H9 (cell line): ENCODE results near the gene TBC1D23. TPM values are rescaled to one million over a fixed set of nuclear protein-coding genes. Genes with fewer than 3 reads are reported as not detected.

Experiments
- DNase-seq: peaks from one replicate; pipeline ENCODE4 v3.0.0-alpha.2; 2017
- H2AFZ ChIP-seq: one replicate; pipeline ENCODE4 v1.6.1; 2013; ENCODE audit warnings: mild to moderate bottlenecking, low read length, control low read depth, moderate library complexity
- H2AK5ac ChIP-seq: 2 replicates; pipeline ENCODE4 v1.6.1; 2013; ENCODE audit warnings: low read length, control low read depth, mixed read lengths; ENCODE audit not compliant: insufficient read length
- H2BK120ac ChIP-seq: one replicate; pipeline ENCODE4 v1.6.1; 2013; ENCODE audit warnings: low read depth, mild to moderate bottlenecking, low read length, control low read depth, inconsistent platforms; ENCODE audit not compliant: poor library complexity, severe bottlenecking
- H2BK12ac ChIP-seq: 2 replicates; pipeline ENCODE4 v1.6.1; 2013; ENCODE audit warnings: low read length, control low read depth, mixed read lengths, low read depth; ENCODE audit not compliant: insufficient read length
- H2BK15ac ChIP-seq: 2 replicates; pipeline ENCODE4 v1.6.1; 2013; ENCODE audit warnings: low read depth, low read length, control low read depth
- H2BK20ac ChIP-seq: one replicate; pipeline ENCODE4 v1.6.1; 2013; ENCODE audit warnings: low read depth, mild to moderate bottlenecking, low read length, control low read depth, inconsistent platforms; ENCODE audit not compliant: poor library complexity, severe bottlenecking
- H2BK5ac ChIP-seq: 2 replicates; pipeline ENCODE4 v1.6.1; 2013; ENCODE audit warnings: low read length, control low read depth, mixed read lengths; ENCODE audit not compliant: insufficient read length
- H3K14ac ChIP-seq: 2 replicates; pipeline ENCODE4 v1.6.1; 2013; ENCODE audit warnings: low read length, control low read depth; ENCODE audit not compliant: insufficient read depth
- H3K18ac ChIP-seq: 2 replicates; pipeline ENCODE4 v1.6.1; 2013; ENCODE audit warnings: low read depth, mild to moderate bottlenecking, mixed read lengths, low read length, control low read depth; ENCODE audit not compliant: insufficient read length
- H3K23ac ChIP-seq: 2 replicates; pipeline ENCODE4 v1.6.1; 2013; ENCODE audit warnings: low read length, control low read depth, mixed read lengths, low read depth; ENCODE audit not compliant: insufficient read length
- H3K23me2 ChIP-seq: 2 replicates; pipeline ENCODE4 v1.6.1; 2013; ENCODE audit warnings: low read depth, mild to moderate bottlenecking, mixed read lengths, low read length, control low read depth; ENCODE audit not compliant: insufficient read length, poor library complexity, severe bottlenecking
- H3K27ac ChIP-seq: 2 replicates; pipeline ENCODE4 v1.5.1; 2013; ENCODE audit warnings: low read length, control low read depth, mixed read lengths, low read depth; ENCODE audit not compliant: insufficient read length
- H3K27me3 ChIP-seq: 2 replicates; pipeline ENCODE4 v1.6.1; 2013; ENCODE audit warnings: low read length, control low read depth, inconsistent platforms; ENCODE audit not compliant: insufficient read depth
- H3K4ac ChIP-seq: 2 replicates; pipeline ENCODE4 v1.6.1; 2013; ENCODE audit warnings: low read depth, mild to moderate bottlenecking, control low read depth, inconsistent platforms, low read length, moderate library complexity
- H3K4me1 ChIP-seq: 2 replicates; pipeline ENCODE4 v1.6.1; 2013; ENCODE audit warnings: low read length, control low read depth, inconsistent platforms; ENCODE audit not compliant: insufficient read depth
- H3K4me2 ChIP-seq: 2 replicates; pipeline ENCODE4 v1.6.1; 2013; ENCODE audit warnings: low read length, control low read depth, mixed read lengths; ENCODE audit not compliant: insufficient read length, insufficient read depth
- H3K56ac ChIP-seq: 2 replicates; pipeline ENCODE4 v1.6.1; 2013; ENCODE audit warnings: low read depth, mild to moderate bottlenecking, mixed read lengths, low read length, control low read depth; ENCODE audit not compliant: insufficient read length
- H3K79me1 ChIP-seq: 2 replicates; pipeline ENCODE4 v1.6.1; 2013; ENCODE audit warnings: low read depth, mild to moderate bottlenecking, moderate library complexity, low read length, control low read depth, inconsistent platforms; ENCODE audit not compliant: insufficient read depth, poor library complexity, severe bottlenecking
- H3K79me2 ChIP-seq: 2 replicates; pipeline ENCODE4 v1.6.1; 2013; ENCODE audit warnings: low read length, control low read depth, inconsistent platforms; ENCODE audit not compliant: insufficient read depth
- H3K9ac ChIP-seq: 2 replicates; pipeline ENCODE4 v1.6.1; 2013; ENCODE audit warnings: low read length, control low read depth, mixed read lengths; ENCODE audit not compliant: insufficient read length; ENCODE audit errors: extremely low read depth
- H3K9me3 ChIP-seq: one replicate; pipeline ENCODE4 v1.6.1; 2013; ENCODE audit warnings: low read depth, low read length, inconsistent platforms; ENCODE audit not compliant: control insufficient read depth
- H3T11ph ChIP-seq: one replicate; pipeline ENCODE4 v1.6.1; 2013; ENCODE audit warnings: mild to moderate bottlenecking, low read length, control low read depth, inconsistent platforms
- H4K20me1 ChIP-seq: one replicate; pipeline ENCODE4 v1.6.1; 2013; ENCODE audit not compliant: control insufficient read depth, insufficient read length, insufficient read depth
- H4K5ac ChIP-seq: 2 replicates; pipeline ENCODE4 v1.6.1; 2013; ENCODE audit warnings: low read depth, mild to moderate bottlenecking, mixed read lengths, low read length, control low read depth; ENCODE audit not compliant: insufficient read length
- H4K8ac ChIP-seq: replicated peaks from 2 replicates; pipeline ENCODE4 v1.6.1; 2013; ENCODE audit warnings: low read length, control low read depth, mixed read lengths, low read depth; ENCODE audit not compliant: insufficient read length
- H4K91ac ChIP-seq: 2 replicates; pipeline ENCODE4 v1.6.1; 2013; ENCODE audit warnings: low read depth, mild to moderate bottlenecking, moderate library complexity, mixed read lengths, low read length, control low read depth; ENCODE audit not compliant: insufficient read length
- H3K27ac Mint-ChIP-seq, 3 experiments: 2 replicates in 2 of 3; 3 replicates in 1 of 3; pipeline ENCODE4 v1.8.0; 2020 to 2021; ENCODE audit warnings: mixed read lengths in 3 of 3, mild to moderate bottlenecking in 1 of 3, moderate library complexity in 1 of 3
- H3K27me3 Mint-ChIP-seq: 2 replicates; pipeline ENCODE4 v1.8.0; 2021; ENCODE audit warnings: low read depth, mild to moderate bottlenecking, moderate library complexity, mixed read lengths
- H3K36me3 Mint-ChIP-seq, 3 experiments: 2 replicates in 2 of 3; 3 replicates in 1 of 3; pipeline ENCODE4 v1.8.0; 2020 to 2021; ENCODE audit warnings: low read depth in 3 of 3, mixed read lengths in 3 of 3; ENCODE audit not compliant: insufficient read depth in 1 of 3
- H3K4me1 Mint-ChIP-seq, 2 experiments: 2 replicates each; pipeline ENCODE4 v1.8.0; 2020; ENCODE audit warnings: mixed read lengths in 2 of 2
- H3K4me3 Mint-ChIP-seq, 2 experiments: 2 replicates in 1 of 2; 3 replicates in 1 of 2; pipeline ENCODE4 v1.8.0; 2020 to 2021; ENCODE audit warnings: mild to moderate bottlenecking in 2 of 2, mixed read lengths in 2 of 2, moderate library complexity in 1 of 2
- H3K9me3 Mint-ChIP-seq, 2 experiments: 2 replicates in 1 of 2; 3 replicates in 1 of 2; pipeline ENCODE4 v1.8.0; 2020; ENCODE audit warnings: mild to moderate bottlenecking in 2 of 2, mixed read lengths in 2 of 2, moderate library complexity in 1 of 2
- WGBS: extraction: QIAGEN DNeasy Blood & Tissue Kit; methylation state at CpG from one replicate; pipeline ENCODE4 v1.1.7; 2013; ENCODE audit warnings: missing lambda C conversion rate, low lambda C conversion rate, mixed read lengths; ENCODE audit not compliant: insufficient read length; ENCODE audit errors: extremely low coverage; 5-methylcytosine and 5-hydroxymethylcytosine counted together
- total RNA-seq: library from RNA; stranded (reverse); gene quantifications from 2 replicates; pipeline ENCODE4 v1.2.1, GENCODE V29; 2021
- TF ChIP-seq, protein P1 (sequence below): fragments of 200-600 bp; sonication (generic); conservative IDR thresholded peaks from 3 replicates; pipeline ENCODE4 v1.8.0; 2021; ENCODE audit warnings: antibody characterized with exemption, mild to moderate bottlenecking

The TBC1D23 gene
- total RNA-seq, 1 experiment from 2014 or later = 37.1 TPM

DNA sequence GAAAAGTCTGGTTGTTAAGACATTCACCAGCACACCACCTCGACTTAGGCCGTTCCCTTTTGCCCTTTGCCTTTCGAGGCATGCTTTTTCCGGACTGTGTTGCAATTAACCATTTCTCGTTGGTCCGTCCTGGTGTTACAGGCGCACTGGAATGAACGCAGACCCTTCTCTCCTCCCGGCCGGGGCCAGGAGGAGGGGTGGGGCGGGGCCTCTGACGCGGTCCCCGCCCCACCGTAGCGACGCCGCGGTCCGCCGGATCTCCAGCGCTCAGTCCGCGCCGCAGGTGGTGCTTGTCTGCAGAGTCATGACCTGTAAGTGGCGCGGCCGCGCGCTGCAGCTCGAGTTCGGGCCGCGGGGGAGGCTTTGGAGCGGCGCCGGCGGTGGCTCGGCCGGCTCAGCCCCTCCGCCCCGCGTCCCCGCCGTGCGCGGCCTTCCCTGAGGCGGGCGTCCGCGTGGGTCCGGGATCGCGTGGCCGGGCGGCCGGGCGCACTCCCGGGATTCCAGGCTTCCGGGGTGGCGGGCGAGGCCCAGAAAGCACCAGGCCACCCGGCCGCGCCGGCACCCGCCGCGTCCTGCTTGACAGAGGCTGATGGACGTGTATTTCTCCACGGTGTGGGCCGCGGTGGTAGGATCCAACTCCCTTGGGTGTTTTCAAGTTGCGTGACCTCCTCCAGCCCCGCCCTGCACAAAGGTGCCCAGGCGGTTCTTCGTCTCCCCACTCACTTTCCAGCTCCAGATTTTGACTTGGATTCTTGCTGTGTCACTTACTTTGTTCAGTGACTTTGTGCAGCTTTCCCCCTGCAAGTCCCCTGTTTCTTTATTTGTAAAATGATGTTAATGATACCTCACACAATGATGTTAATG lies 73.9 kb downstream of the TBC1D23 start, which contains the start of gene NIT2:
Gene NIT2 (plus strand): TSS at position 270 of the 864 bp plus-strand sequence. CDS start 35 bp downstream, at position 305.
- peak within 1 kb of the TSS; percentile 7 for H2BK120ac ChIP-seq
- Mint-ChIP-seq H3K36me3 (no peaks in the 10 kb centered on the region; a peak in 1 of 7 replicates), H3K27ac (peak within 1 kb of the TSS; percentile 2 to 95 (median 77); a peak in 5 of 7 replicates), H3K4me1 (peaks cover 16 to 17% of the 10 kb centered on the region in 2 experiments), H3K4me3 (peak within 1 kb of the TSS; percentile 83 to 88), H3K27me3 (peaks cover 11% of the 10 kb centered on the region), H3K9me3 (no peaks in the 10 kb centered on the region)
- H4K91ac ChIP-seq = no peak within 1 kb of the TSS
- H4K8ac ChIP-seq = no peak within 1 kb of the TSS
- H3K56ac ChIP-seq = peak within 1 kb of the TSS; percentile 13
- peaks cover 5% of the 10 kb centered on the region for H3K23me2 ChIP-seq
- peak within 1 kb of the TSS; percentile 2 for H3K27ac ChIP-seq
- H3K4ac ChIP-seq = no peak within 1 kb of the TSS
- no peaks in the 10 kb centered on the region for H3K9me3 ChIP-seq
- no peak within 1 kb of the TSS for H2BK5ac ChIP-seq
- no CpG with 5 or more reads among the region's 77 CpGs for whole genome bisulfite sequencing
- no peak within 1 kb of the TSS for H2AK5ac ChIP-seq
- peak within 1 kb of the TSS; percentile 65 for H2AFZ ChIP-seq
- H3K27me3 ChIP-seq = no peaks in the 10 kb centered on the region
- H2BK12ac ChIP-seq = no peak within 1 kb of the TSS
- DNase-seq = peak; percentile 94
- H2BK20ac ChIP-seq = no peak within 1 kb of the TSS
- H4K5ac ChIP-seq = peak within 1 kb of the TSS; percentile 11
- no peaks in the 10 kb centered on the region for H3K79me1 ChIP-seq
- no peak within 1 kb of the TSS for H2BK15ac ChIP-seq
- TF ChIP-seq, protein P1, sequence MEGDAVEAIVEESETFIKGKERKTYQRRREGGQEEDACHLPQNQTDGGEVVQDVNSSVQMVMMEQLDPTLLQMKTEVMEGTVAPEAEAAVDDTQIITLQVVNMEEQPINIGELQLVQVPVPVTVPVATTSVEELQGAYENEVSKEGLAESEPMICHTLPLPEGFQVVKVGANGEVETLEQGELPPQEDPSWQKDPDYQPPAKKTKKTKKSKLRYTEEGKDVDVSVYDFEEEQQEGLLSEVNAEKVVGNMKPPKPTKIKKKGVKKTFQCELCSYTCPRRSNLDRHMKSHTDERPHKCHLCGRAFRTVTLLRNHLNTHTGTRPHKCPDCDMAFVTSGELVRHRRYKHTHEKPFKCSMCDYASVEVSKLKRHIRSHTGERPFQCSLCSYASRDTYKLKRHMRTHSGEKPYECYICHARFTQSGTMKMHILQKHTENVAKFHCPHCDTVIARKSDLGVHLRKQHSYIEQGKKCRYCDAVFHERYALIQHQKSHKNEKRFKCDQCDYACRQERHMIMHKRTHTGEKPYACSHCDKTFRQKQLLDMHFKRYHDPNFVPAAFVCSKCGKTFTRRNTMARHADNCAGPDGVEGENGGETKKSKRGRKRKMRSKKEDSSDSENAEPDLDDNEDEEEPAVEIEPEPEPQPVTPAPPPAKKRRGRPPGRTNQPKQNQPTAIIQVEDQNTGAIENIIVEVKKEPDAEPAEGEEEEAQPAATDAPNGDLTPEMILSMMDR = no peak
- H3K4me1 ChIP-seq = no peaks in the 10 kb centered on the region
- peak within 1 kb of the TSS; percentile 92 for H3K14ac ChIP-seq
- H3K18ac ChIP-seq = peak within 1 kb of the TSS; percentile 88
- H4K20me1 ChIP-seq = no peaks in the 10 kb centered on the region
- H3K4me2 ChIP-seq = peak within 1 kb of the TSS; percentile 83
- no peaks in the 10 kb centered on the region for H3K79me2 ChIP-seq
- no peak within 1 kb of the TSS for H3T11ph ChIP-seq
- H3K9ac ChIP-seq = peak within 1 kb of the TSS; percentile 71
- no peak within 1 kb of the TSS for H3K23ac ChIP-seq
